Pons (tissue), 1 donor: ENCODE measurements around the gene ZNF19.
"Not testable (repeated sequence)": the region's sequence is repeated elsewhere in the genome, so short reads cannot be mapped to it uniquely, and the experiment has no call there.

Experiments used
- DNase-seq: peaks from one replicate; pipeline ENCODE4 v3.0.0-alpha.2; 2016; ENCODE audit warnings: low spot score

Gene ZNF19

GRCh38 chr16:71489122-71489521 is at the start of gene ZNF19:
Gene ZNF19, minus strand, starts transcription at chr16:71489324. Its CDS starts 7,210 bp downstream, at chr16:71482114.
- DNase-seq: no peak

- DNase-seq: peak; percentile 42
Measured at GRCh38 chr16:71537643-71538042, 48.5 kb upstream of the ZNF19 start.

- DNase-seq: no peak
Measured at GRCh38 chr16:71536752-71537499, 47.8 kb upstream of the ZNF19 start.

DNA sequence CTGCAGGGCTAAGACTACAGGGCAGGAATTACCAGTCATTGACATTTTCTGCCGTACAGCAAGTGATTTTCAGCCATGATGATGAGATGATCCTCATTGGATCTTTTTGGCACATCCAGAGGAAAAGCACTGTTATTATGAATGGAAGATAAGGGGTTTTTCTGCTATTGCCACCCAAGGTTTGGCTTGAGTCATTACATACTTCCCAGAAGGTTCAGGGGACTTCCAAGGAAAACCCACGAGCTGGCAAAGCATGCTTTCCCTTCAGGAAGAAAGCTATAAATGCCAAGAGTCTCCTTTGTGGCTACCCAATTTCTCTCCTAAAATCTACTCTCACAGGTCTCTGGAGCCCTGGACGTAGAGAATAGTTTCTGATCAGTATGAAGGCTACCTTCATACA is 43.2 kb upstream of the ZNF19 start:
- no peak for DNase-seq

DNA sequence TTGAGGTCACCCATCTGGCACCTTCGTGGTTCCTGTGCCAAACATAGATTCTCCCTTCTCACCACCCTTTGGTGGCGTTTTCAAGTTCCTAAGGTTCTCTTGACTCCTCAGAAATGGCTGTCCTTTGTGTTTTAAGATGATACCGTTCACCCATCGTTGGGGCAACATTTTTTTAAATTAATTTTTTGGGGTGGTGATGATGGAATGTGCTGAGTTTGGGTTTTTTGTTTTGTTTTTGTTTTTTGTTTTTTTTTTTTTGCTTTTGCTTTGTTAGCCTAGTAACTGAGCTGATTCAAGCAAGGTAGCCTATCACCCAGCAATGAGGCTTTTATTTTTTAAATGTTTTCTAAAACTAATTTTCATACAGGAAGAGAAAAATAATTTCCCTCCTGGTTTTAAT is 39.7 kb upstream of the ZNF19 start:
- DNase-seq: no peak

- no peak for DNase-seq
Measured at GRCh38 chr16:71528257-71528656, 39.1 kb upstream of the ZNF19 start.

DNA sequence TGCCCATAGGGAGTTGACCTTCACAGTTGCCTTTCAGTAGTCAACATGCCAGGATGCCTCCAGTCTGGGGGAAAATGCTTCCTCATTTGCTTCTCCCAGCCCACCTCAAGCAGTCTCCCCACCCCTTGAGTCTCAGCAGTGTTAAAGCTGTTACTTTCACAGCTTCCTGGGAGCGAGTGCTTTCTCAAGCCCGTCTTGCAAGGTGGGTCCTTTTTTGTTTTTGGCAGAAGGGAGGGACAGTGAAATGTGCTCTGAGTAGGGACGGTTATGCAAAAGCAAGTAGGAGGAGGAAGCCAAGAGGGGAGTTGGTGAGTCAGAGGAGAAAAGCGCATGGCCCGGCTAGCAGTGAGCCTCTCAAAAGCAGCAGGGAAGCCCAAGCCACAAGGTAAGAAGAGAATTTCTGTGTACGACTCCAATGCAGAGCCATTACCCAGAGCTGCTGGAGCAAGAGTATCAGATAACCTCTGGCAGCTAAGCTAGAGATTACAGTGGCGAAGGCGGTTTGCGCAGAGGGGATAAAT is 37.0 kb upstream of the ZNF19 start, which contains the start of gene CHST4:
CHST4 (plus strand) TSS at position 316 of the 521 bp plus-strand sequence. CDS start 10,252 bp downstream, outside the sequence.
- no peak for DNase-seq

DNA sequence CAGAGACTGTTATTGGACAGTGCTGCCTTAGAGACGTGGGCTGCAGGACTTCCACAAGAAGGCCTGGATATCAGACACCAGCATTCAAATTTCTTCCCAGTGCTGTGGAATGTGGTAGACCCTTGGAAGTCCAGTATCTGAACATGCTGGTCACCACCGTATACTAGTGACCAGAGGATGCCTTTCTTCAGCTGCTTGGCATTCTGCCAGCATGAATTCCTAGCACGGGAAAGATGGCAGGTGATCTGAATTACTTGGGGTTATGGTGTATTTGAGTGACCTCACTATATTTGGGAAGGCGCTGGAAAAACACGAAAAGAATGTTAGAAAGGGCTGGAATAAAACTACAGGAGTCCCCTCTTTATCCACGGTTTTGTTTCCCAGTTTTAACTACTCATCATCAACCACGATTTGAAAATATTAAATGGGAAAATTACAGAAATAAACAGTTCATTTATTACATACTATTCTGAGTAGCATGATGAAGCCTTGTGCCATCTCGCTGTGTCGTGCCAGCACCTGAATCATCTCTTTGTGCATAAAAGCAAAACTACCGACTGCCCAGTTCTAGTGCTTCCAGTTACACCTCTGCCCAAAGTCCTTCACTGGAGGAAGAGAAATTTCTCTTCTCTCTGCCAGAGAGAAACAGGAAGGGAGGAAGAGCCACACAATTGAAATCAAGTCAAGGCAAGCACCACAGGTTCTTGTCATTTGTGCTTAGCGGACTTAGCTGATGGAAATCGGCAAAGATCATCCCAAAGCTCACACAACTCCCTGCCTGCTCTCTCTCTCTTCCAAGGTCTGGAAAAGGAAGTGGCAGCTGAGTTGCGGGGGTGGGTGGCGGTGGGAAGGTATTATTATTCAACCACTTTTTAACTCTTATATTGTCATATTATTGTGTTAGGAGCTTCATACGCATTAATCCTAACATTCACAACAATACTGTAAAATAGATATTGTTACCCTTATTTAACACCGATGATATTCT is 35.7 kb upstream of the ZNF19 start:
- DNase-seq: no peak

GRCh38 chr16:71520550-71520949 is 31.4 kb upstream of the ZNF19 start:
- DNase-seq: no peak

- DNase-seq: no peak
Measured at GRCh38 chr16:71515026-71515425, 25.9 kb upstream of the ZNF19 start.

GRCh38 chr16:71514476-71514875 is 25.4 kb upstream of the ZNF19 start:
- DNase-seq: no peak

GRCh38 chr16:71513302-71513701 is 24.2 kb upstream of the ZNF19 start:
- no peak for DNase-seq

DNA sequence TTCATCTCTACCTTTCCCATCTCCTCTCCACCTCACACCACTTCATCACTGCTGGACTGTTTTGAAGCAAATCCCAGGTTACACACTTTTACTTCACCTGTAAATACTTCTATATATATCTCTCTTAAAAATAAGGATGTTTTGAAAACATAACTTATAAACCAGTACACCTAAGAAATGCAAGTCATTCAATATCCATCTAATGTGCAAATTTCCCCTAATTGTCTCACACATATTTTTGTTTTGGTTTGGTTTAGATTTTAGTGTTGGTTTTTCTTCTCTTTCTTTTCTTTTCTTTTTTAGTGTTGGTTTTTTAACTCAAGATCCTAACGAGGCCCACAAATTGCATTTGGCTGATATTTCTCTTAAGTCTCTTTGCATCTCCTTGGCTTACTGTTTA is 17.9 kb upstream of the ZNF19 start:
- DNase-seq: no peak

- no peak for DNase-seq
Measured at GRCh38 chr16:71504901-71505300, 15.8 kb upstream of the ZNF19 start.

GRCh38 chr16:71504051-71504450 is 14.9 kb upstream of the ZNF19 start:
- not testable (repeated sequence) for DNase-seq

GRCh38 chr16:71501547-71501946 is 12.4 kb upstream of the ZNF19 start:
- DNase-seq: no peak

DNA sequence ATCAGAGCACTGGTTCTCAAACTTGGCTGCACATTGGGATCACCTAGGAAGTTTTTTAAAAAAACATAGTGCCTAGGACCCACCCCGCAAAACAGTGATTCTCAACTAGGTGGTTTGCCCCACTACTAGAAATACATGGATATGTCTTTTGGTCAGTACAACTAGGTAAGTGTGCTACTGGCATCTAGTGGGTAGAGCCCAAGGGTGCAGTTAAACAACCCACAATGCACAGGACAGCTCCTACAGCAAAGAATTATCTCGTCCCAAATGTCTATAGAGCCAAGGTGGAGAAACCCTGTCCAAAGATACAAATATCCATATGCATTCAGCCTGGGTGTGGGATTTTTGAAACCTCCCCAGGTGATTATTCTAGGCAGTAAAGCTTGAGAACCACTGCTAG is 11.8 kb upstream of the ZNF19 start:
- DNase-seq: no peak

GRCh38 chr16:71499775-71500364 is 10.7 kb upstream of the ZNF19 start:
- DNase-seq: peak; percentile 62

DNA sequence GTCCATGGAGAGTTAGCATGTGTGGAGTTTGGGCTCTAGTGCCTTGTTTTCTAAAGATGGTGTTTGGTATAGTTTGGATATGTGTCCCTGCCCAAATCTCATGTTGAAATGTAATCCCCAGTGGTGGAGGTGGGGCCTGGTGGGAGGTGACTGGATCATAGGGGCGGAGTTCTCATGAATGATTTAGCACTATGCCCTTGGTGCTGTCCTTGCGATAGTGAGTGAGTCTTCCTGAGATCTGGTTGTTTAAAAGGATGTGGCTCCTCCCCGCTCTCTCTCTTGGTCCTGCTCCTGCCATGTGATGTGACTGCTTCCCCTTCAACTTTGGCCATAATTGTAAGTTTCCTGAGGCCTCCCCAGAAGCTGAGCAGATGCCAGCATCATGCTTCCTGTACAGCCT is 8.9 kb upstream of the ZNF19 start:
- no peak for DNase-seq

DNA sequence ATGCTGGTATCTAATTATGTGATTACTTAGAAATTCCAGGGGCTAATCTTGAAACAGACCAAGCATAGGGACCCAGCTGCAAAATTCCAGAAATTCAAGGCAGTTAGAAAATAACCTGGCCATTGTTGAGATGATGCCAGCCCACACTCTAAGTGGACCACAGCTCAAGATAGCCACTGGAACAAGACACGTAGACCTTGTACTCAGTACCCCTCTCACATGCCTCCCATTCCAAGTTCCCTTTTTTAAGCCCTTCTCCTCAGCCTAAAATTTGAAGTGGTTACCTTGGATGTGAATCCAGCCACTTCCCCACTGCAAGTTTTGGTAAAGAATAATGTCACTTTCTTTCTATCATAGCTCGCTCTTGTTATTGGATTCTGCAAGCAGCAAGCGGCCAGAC is 4.1 kb upstream of the ZNF19 start:
- no peak for DNase-seq

GRCh38 chr16:71492786-71493185 is 3.7 kb upstream of the ZNF19 start:
- no peak for DNase-seq

DNA sequence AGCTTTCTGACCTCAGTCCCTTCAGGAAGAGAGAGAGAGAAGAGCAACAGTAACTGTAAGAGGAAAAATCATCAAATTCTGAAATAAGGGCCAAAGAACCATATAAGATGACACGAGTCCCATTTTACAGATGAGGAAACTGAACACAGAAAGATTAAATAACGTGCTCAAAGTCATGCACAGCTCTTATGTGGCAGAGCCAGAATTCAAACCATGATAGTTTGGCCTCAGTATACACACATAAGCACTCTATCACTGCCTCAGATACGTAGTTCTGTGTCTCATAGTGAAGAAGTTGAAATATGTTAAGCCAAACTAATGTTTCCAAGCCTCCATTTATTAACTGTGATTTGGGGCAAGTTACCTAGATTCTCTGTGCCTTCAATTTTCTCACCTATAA is 1.9 kb upstream of the ZNF19 start:
- DNase-seq: no peak
